SK-N-SH (cell line): Measurements from ENCODE around the gene CHST11. TPM values are rescaled to one million over a fixed set of nuclear protein-coding genes. Genes with fewer than 3 reads are reported as not detected.

Experiments used
- CTCF ChIA-PET: fragments of 300-600, 350-600 bp; formaldehyde crosslinking; extraction: SDS; loops from one replicate; lab custom pipeline; 2021; lab: Yijun Ruan, JAX
- POLR2A ChIA-PET: fragments of 350-600 bp; sonication (Branson Sonifier 250); formaldehyde crosslinking; extraction: SDS; loops from one replicate; lab custom pipeline; 2020; ENCODE audit warnings: antibody characterized with exemption, inconsistent platforms; lab: Yijun Ruan, JAX
- DNase-seq: peaks from one replicate; pipeline ENCODE4 v3.0.0; 2012
- H2AFZ ChIP-seq: fragments of 200-600 bp; sonication (generic); 2 replicates; pipeline ENCODE4 v1.8.1; 2016; ENCODE audit warnings: antibody characterized with exemption, mild to moderate bottlenecking, low read depth
- H3F3A ChIP-seq: fragments of 200-600 bp; sonication (generic); replicated peaks from 2 replicates; pipeline ENCODE3; 2016; ENCODE audit warnings: antibody characterized with exemption, mild to moderate bottlenecking; ENCODE audit not compliant: insufficient read depth
- H3K27ac ChIP-seq, 2 experiments: fragments of 200-500 bp in 1 of 2; fragments of 200-600 bp in 1 of 2; sonication (Bioruptor generic) in 1 of 2; sonication (generic), shearing (Covaris generic) in 1 of 2; 2 replicates each; pipeline versions ENCODE4 v1.5.1 to v1.6.1; 2014 to 2016; ENCODE audit warnings: low read depth in 2 of 2, inconsistent platforms in 1 of 2, low read length in 1 of 2, mild to moderate bottlenecking in 1 of 2, mixed read lengths in 1 of 2
- H3K27me3 ChIP-seq: fragments of 200-600 bp; sonication (generic), shearing (Covaris generic); 2 replicates; pipeline ENCODE4 v1.6.1; 2016; ENCODE audit warnings: mixed run types; ENCODE audit not compliant: insufficient read depth
- H3K36me3 ChIP-seq, 2 experiments: fragments of 200-500 bp in 1 of 2; fragments of 200-600 bp in 1 of 2; sonication (Bioruptor generic) in 1 of 2; sonication (generic) in 1 of 2; replicated peaks in 1 of 2; 2 replicates each; pipeline versions ENCODE3 to v1.5.1; 2014 to 2016; ENCODE audit warnings: low read length in 1 of 2, mild to moderate bottlenecking in 1 of 2; ENCODE audit not compliant: insufficient read depth in 2 of 2, control insufficient read depth in 1 of 2
- H3K4me1 ChIP-seq, 2 experiments: fragments of 200-500 bp in 1 of 2; fragments of 200-600 bp in 1 of 2; sonication (Bioruptor generic) in 1 of 2; sonication (generic), shearing (Covaris generic) in 1 of 2; 2 replicates each; pipeline versions ENCODE4 v1.5.1 to v1.6.1; 2014 to 2016; ENCODE audit warnings: low read depth in 1 of 2, low read length in 1 of 2, mixed run types in 1 of 2; ENCODE audit not compliant: insufficient read depth in 2 of 2, control insufficient read depth in 1 of 2
- H3K4me2 ChIP-seq: fragments of 200-600 bp; sonication (generic), shearing (Covaris generic); 2 replicates; pipeline ENCODE4 v1.6.1; 2017; ENCODE audit warnings: mixed run types
- H3K4me3 ChIP-seq, 2 experiments: fragments of 200-500 bp in 1 of 2; fragments of 200-600 bp in 1 of 2; sonication (Bioruptor generic) in 1 of 2; sonication (generic), shearing (Covaris generic) in 1 of 2; 2 replicates each; pipeline versions ENCODE4 v1.5.1 to v1.8.1; 2014 to 2016; ENCODE audit warnings: low read depth in 2 of 2, inconsistent platforms in 1 of 2, low read length in 1 of 2, mild to moderate bottlenecking in 1 of 2, mixed read lengths in 1 of 2, moderate library complexity in 1 of 2
- H3K79me2 ChIP-seq: fragments of 200-600 bp; sonication (generic); 2 replicates; pipeline ENCODE4 v1.8.1; 2017; ENCODE audit warnings: mild to moderate bottlenecking; ENCODE audit not compliant: insufficient read depth
- H3K9ac ChIP-seq: fragments of 200-600 bp; sonication (generic); 2 replicates; pipeline ENCODE4 v1.6.1; 2017; ENCODE audit warnings: mixed run types
- H3K9me2 ChIP-seq: fragments of 200-600 bp; sonication (generic); 2 replicates; pipeline ENCODE4 v1.6.1; 2017; ENCODE audit warnings: mixed run types
- H3K9me3 ChIP-seq: fragments of 200-600 bp; sonication (generic); 2 replicates; pipeline ENCODE4 v1.6.1; 2017; ENCODE audit warnings: mixed run types, mild to moderate bottlenecking, moderate library complexity
- H4K20me1 ChIP-seq: fragments of 200-600 bp; sonication (generic); 2 replicates; pipeline ENCODE4 v1.6.1; 2017; ENCODE audit warnings: mild to moderate bottlenecking, mixed run types; ENCODE audit not compliant: insufficient read depth
- CTCF ChIP-seq: fragments of 200-600 bp; sonication (generic); IDR thresholded peaks from 2 replicates; pipeline ENCODE4 v1.6.1; 2017; ENCODE audit warnings: antibody characterized with exemption, mild to moderate bottlenecking, moderate library complexity
- EP300 ChIP-seq, 2 experiments: IDR thresholded peaks; 2 replicates each; pipeline versions ENCODE4 v1.4.0 to v1.6.1; 2012; ENCODE audit warnings: borderline replicate concordance in 1 of 2, low read depth in 1 of 2, low read length in 1 of 2
- EZH2phosphoT487 ChIP-seq: fragments of 200-600 bp; sonication (generic); IDR thresholded peaks from 2 replicates; pipeline ENCODE4 v1.6.1; 2017; ENCODE audit warnings: low read depth, mixed run types, mild to moderate bottlenecking, antibody characterized with exemption, moderate library complexity, borderline replicate concordance
- FOSL2 ChIP-seq: IDR thresholded peaks from 2 replicates; pipeline ENCODE4 v1.4.0; 2012; ENCODE audit warnings: low read depth, mild to moderate bottlenecking, moderate library complexity, borderline replicate concordance
- FOXJ3 ChIP-seq: sonication (generic); formaldehyde crosslinking; IDR thresholded peaks from 2 replicates; pipeline ENCODE4 v1.5.1; 2020; ENCODE audit warnings: mild to moderate bottlenecking, missing genetic modification reagents
- GATA2 ChIP-seq: sonication (generic); formaldehyde crosslinking; IDR thresholded peaks from 2 replicates; pipeline ENCODE4 v1.5.0; 2020; ENCODE audit warnings: mild to moderate bottlenecking, missing genetic modification reagents
- IRF3 ChIP-seq: fragments of 150-350 bp; IDR thresholded peaks from 2 replicates; pipeline ENCODE4 v1.6.1; 2016; ENCODE audit warnings: mild to moderate bottlenecking, low read depth, low read length
- JUND ChIP-seq: IDR thresholded peaks from 2 replicates; pipeline ENCODE4 v1.4.0; 2012
- MXI1 ChIP-seq: IDR thresholded peaks from 2 replicates; pipeline ENCODE4 v1.6.1; 2012; ENCODE audit warnings: mild to moderate bottlenecking, low read depth, low read length, improper control_type of control experiment
- NRF1 ChIP-seq: IDR thresholded peaks from 2 replicates; pipeline ENCODE4 v1.6.1; 2012; ENCODE audit warnings: low read depth, mild to moderate bottlenecking, low read length
- POLR2AphosphoS5 ChIP-seq: IDR thresholded peaks from 2 replicates; pipeline ENCODE4 v1.6.1; 2012; ENCODE audit warnings: low read depth, low read length
- RCOR1 ChIP-seq: fragments of 150-350 bp; IDR thresholded peaks from 2 replicates; pipeline ENCODE4 v1.6.1; 2017; ENCODE audit warnings: antibody characterized with exemption, low read length
- REST ChIP-seq: IDR thresholded peaks from 2 replicates; pipeline ENCODE4 v1.6.1; 2012; ENCODE audit warnings: mild to moderate bottlenecking, low read depth, low read length, moderate library complexity
- RFX5 ChIP-seq: IDR thresholded peaks from 2 replicates; pipeline ENCODE4 v1.6.1; 2012; ENCODE audit warnings: mild to moderate bottlenecking, improper control_type of control experiment, low read length
- RXRA ChIP-seq: IDR thresholded peaks from 2 replicates; pipeline ENCODE4 v1.4.0; 2012; ENCODE audit warnings: low read depth, mild to moderate bottlenecking, borderline replicate concordance
- SIN3A ChIP-seq: IDR thresholded peaks from 2 replicates; pipeline ENCODE4 v1.6.1; 2012; ENCODE audit warnings: low read depth, mild to moderate bottlenecking, low read length, moderate library complexity, borderline replicate concordance
- TAF1 ChIP-seq: IDR thresholded peaks from 2 replicates; pipeline ENCODE4 v1.6.1; 2012; ENCODE audit warnings: low read depth, mild to moderate bottlenecking, low read length, moderate library complexity, borderline replicate concordance
- TEAD4 ChIP-seq: IDR thresholded peaks from 2 replicates; pipeline ENCODE4 v1.4.0; 2012; ENCODE audit warnings: mild to moderate bottlenecking, borderline replicate concordance; ENCODE audit not compliant: insufficient read depth
- ZBTB33 ChIP-seq: IDR thresholded peaks from 2 replicates; pipeline ENCODE4 v1.4.0; 2012; ENCODE audit warnings: low read depth, borderline replicate concordance
- WGBS: methylation state at CpG from one replicate; pipeline ENCODE4 v1.1.6; 2017; ENCODE audit warnings: low lambda C conversion rate; 5-methylcytosine and 5-hydroxymethylcytosine counted together
- polyA plus RNA-seq, 3 experiments: library from polyadenylated mRNA; depleted of rRNA; stranded (reverse); fragments of >200 nt; gene quantifications; 2 replicates each; pipeline ENCODE4 v1.2.3, GENCODE V29; 2012

Gene CHST11
- polyA plus RNA-seq, 1 of the 3 experiments (the other 2 are of a cell fraction), result 18.6 TPM

GRCh38 chr12:104748790-104749189 is 292.0 kb downstream of the CHST11 start:
- no peak overlapping the region for H3K4me2 ChIP-seq
- CTCF ChIA-PET, result interaction anchor here (1.0 kb wide), 2 partner anchors 15 to 21 kb away, joined by 3 read pairs; no protein-coding TSS in a partner anchor

More at GRCh38 chr12:104748790-104749189, 292.0 kb downstream of the CHST11 start:
- no peak overlapping the region for H2AFZ ChIP-seq
- no peak for DNase-seq
- no peaks in the 10 kb centered on the region for H3K9me2 ChIP-seq
- no peak for TF ChIP-seq GATA2 (CRISPR knock-in tag)
- no peak for TF ChIP-seq FOXJ3 (CRISPR knock-in tag)
- no peak for TF ChIP-seq TAF1
- no peak for TF ChIP-seq ZBTB33
- no peak for TF ChIP-seq POLR2AphosphoS5
- no peak for TF ChIP-seq JUND
- no peak for TF ChIP-seq MXI1
- TF ChIP-seq FOSL2, result no peak
- no peak for TF ChIP-seq CTCF
- TF ChIP-seq REST, result no peak
- no peak for TF ChIP-seq RCOR1
- TF ChIP-seq TEAD4, result no peak
- no peak for TF ChIP-seq RXRA
- TF ChIP-seq EZH2phosphoT487, result no peak
- no peak for TF ChIP-seq NRF1
- no peak for TF ChIP-seq RFX5
- no peak for TF ChIP-seq EP300 (IDR thresholded peaks at IDR 0.05; ENCODE audit: borderline replicate concordance in 1 of 2, low read depth in 1 of 2, low read length in 1 of 2)
- no peak for TF ChIP-seq IRF3
- no peak for TF ChIP-seq SIN3A
- H3K9me3 ChIP-seq, result no peaks in the 10 kb centered on the region
- no peaks in the 10 kb centered on the region for H4K20me1 ChIP-seq
- no peak overlapping the region for H3K27ac ChIP-seq
- H3F3A ChIP-seq, result no peaks in the 10 kb centered on the region
- no peaks in the 10 kb centered on the region for H3K79me2 ChIP-seq
- peaks cover 3 to 11% of the 10 kb centered on the region in 2 experiments; a peak in 1 of 4 replicates for H3K4me1 ChIP-seq
- 85% methylated on average over 5 of the region's 5 CpGs for WGBS
- H3K4me3 ChIP-seq, result no peak overlapping the region
- POLR2A ChIA-PET, result no interaction called here
- no peak overlapping the region for H3K9ac ChIP-seq
- no peaks in the 10 kb centered on the region for H3K27me3 ChIP-seq
- H3K36me3 ChIP-seq, result no peaks in the 10 kb centered on the region
